ENCODE data around the gene MGME1. TPM values are rescaled to one million over a fixed set of nuclear protein-coding genes. Genes with fewer than 3 reads are reported as not detected.
A peak's percentile ranks its signal among the peaks of the same experiment; 100 is the strongest.

MGME1 gene
- total and polyA plus RNA-seq, 2 of the 13 experiments (the other 11 are each of a cell fraction or from before 2014, with no cell fraction given): 36.7 to 66.6 TPM

- peak; percentile 84; the same call in 1 of the 2 replicates for TF ChIP-seq TFAP4 (IDR thresholded peaks at IDR 0.05; ENCODE audit: borderline replicate concordance, low read depth)
- TF ChIP-seq ZNF792 (CRISPR knock-in tag; IDR thresholded peaks at IDR 0.05): peak; percentile 54; the same call in 1 of the 2 replicates
- peak; percentile 54; the same call in 1 of the 2 replicates for TF ChIP-seq SMAD1 (CRISPR knock-in tag; IDR thresholded peaks at IDR 0.05; ENCODE audit: borderline replicate concordance, low read depth)
- TF ChIP-seq MIER2 (CRISPR knock-in tag; IDR thresholded peaks at IDR 0.05): peak; percentile 40; the same call in 1 of the 2 replicates
- 0 out of 2 replicates have a peak, but pooled peaks have one; percentile 29 for TF ChIP-seq LBX2 (CRISPR knock-in tag; IDR thresholded peaks at IDR 0.05; ENCODE audit: borderline replicate concordance)
- no peak for TF ChIP-seq TCF12 (IDR thresholded peaks at IDR 0.05)
- no peak for TF ChIP-seq TCF12 (CRISPR knock-in tag; IDR thresholded peaks at IDR 0.05)
- TF ChIP-seq TBX2 (CRISPR knock-in tag; IDR thresholded peaks at IDR 0.05; ENCODE audit: borderline replicate concordance): peak; percentile 48; the same call in 1 of the 2 replicates
- no peak for TF ChIP-seq ARID4A (CRISPR knock-in tag; IDR thresholded peaks at IDR 0.05; ENCODE audit: borderline replicate concordance)
- no peak for TF ChIP-seq ZNF770 (CRISPR knock-in tag; IDR thresholded peaks at IDR 0.05)
- TF ChIP-seq SSRP1 (CRISPR knock-in tag; IDR thresholded peaks at IDR 0.05): 0 out of 2 replicates have a peak, but pooled peaks have one; percentile 51
- 0 out of 2 replicates have a peak, but pooled peaks have one; percentile 55 for TF ChIP-seq ZNF709 (CRISPR knock-in tag; IDR thresholded peaks at IDR 0.05)
- TF ChIP-seq EP300 (IDR thresholded peaks at IDR 0.05; ENCODE audit: low read depth in 2 of 2, low read length in 2 of 2): no peak
- no peak for TF ChIP-seq EP300 (CRISPR knock-in tag; IDR thresholded peaks at IDR 0.05; ENCODE audit: borderline replicate concordance)
- TF ChIP-seq DZIP1 (CRISPR knock-in tag; IDR thresholded peaks at IDR 0.05): no peak
- no peak for TF ChIP-seq CBX1 (IDR thresholded peaks at IDR 0.05; ENCODE audit: low read depth)
- TF ChIP-seq HOXA3 (CRISPR knock-in tag; IDR thresholded peaks at IDR 0.05): peak; percentile 63; the same call in 1 of the 2 replicates
These were observed 35.7 kb downstream of the MGME1 start (continued) for GRCh38 chr20:18004384-18005031.

Measured in HepG2 (cell line).